C4-2B (cell line): ENCODE results near the gene VGLL1.

ENCODE experiments used
- H3K27ac ChIP-seq: fragments of 450-650 bp; 2 replicates; pipeline ENCODE4 v1.5.1; 2017
- ZFX ChIP-seq: fragments of 450-650 bp; IDR thresholded peaks from 2 replicates; pipeline ENCODE4 v1.6.1; 2017
- TF ChIP-seq, protein P1 (sequence below): fragments of 450-650 bp; conservative IDR thresholded peaks from 2 replicates; pipeline ENCODE4 v1.5.1; 2017; ENCODE audit warnings: mild to moderate bottlenecking

VGLL1 gene

GRCh38 chrX:136582624-136583023, 50.6 kb downstream of the VGLL1 start:
- no peak overlapping the region for H3K27ac ChIP-seq
- no peak for TF ChIP-seq ZFX
- TF ChIP-seq, protein P1, sequence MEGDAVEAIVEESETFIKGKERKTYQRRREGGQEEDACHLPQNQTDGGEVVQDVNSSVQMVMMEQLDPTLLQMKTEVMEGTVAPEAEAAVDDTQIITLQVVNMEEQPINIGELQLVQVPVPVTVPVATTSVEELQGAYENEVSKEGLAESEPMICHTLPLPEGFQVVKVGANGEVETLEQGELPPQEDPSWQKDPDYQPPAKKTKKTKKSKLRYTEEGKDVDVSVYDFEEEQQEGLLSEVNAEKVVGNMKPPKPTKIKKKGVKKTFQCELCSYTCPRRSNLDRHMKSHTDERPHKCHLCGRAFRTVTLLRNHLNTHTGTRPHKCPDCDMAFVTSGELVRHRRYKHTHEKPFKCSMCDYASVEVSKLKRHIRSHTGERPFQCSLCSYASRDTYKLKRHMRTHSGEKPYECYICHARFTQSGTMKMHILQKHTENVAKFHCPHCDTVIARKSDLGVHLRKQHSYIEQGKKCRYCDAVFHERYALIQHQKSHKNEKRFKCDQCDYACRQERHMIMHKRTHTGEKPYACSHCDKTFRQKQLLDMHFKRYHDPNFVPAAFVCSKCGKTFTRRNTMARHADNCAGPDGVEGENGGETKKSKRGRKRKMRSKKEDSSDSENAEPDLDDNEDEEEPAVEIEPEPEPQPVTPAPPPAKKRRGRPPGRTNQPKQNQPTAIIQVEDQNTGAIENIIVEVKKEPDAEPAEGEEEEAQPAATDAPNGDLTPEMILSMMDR: no peak

DNA sequence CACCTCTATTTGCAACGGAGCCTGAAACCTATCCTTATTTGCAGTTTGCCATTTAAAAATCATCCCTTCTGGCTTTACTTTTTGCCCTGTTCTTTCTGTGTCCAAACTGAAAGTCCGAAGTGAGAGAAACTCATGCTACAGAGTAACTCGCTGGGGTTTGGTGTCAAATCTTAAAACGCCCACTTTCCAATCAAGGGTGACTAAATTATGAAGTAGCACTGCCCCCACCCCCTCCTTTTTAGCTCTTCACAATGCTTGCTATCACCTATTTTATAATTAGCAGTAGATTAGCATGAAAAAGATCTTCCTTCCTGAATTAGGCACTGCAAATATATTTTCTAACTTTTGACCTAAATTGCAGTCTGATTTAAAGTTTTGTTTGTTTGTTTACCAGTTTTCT, 52.5 kb downstream of the VGLL1 start:
- no peak for TF ChIP-seq ZFX
- TF ChIP-seq, protein P1: no peak
- no peak overlapping the region for H3K27ac ChIP-seq

DNA sequence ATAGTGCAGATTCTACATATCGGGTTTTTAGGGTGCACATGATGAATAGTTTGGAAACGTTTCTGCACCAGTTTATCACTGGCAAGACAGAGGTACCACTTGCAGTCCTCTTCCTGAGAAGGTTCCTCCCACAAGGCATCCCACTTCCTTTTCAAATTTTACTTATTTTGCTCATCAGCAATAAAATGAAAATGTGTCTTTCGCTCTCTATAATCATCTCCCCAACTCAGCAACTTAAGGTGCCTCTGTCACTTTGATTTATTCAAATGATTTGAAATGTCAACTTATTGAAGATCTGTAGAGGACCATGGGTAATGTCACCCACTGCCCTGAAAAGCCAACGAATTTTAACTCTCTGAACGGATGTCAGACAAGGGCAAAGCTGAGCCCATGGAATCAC, 53.2 kb downstream of the VGLL1 start:
- no peak for TF ChIP-seq ZFX
- TF ChIP-seq, protein P1: no peak
- H3K27ac ChIP-seq: no peak overlapping the region

DNA sequence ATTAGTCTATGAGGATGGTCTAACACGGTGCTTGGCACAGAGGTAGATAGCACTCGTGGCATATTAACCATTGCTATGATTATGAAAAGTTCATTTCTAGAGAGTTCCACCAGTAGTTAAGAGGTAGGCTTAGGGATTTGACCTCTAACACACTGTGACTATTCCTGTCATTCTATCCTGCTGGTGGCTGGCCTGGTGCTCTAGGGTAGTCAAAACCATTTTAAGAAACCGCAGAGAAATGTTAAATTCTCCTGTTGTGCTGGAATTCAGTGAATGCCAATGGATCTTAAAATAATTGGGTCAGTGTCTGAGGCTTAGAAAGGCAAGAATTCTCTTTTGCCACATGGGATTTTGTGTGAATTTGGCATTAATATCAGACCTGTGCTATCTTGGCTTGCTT, 53.9 kb downstream of the VGLL1 start:
- TF ChIP-seq, protein P1: no peak
- no peak for TF ChIP-seq ZFX
- no peak overlapping the region for H3K27ac ChIP-seq

DNA sequence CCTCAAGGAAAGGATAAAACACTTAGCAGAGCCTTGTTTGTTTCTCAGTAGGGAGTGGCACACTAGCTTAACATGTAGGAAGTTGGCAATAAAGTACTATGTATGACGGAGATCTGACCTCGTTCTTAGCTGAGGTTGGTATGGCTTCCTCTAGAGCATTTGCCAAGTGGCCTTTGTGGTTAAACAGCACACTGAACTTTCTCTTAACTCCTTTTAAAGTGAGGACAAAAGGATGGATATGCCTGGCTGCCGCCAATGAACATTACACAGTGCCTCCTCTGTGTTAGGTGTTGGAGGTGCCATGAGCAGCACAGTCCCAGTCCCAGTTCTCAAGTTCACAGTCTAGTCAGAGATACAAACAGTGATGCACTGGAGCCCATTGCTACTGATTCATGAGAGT, 54.4 kb downstream of the VGLL1 start:
- TF ChIP-seq, protein P1: no peak
- no peak for TF ChIP-seq ZFX
- H3K27ac ChIP-seq: no peak overlapping the region

DNA sequence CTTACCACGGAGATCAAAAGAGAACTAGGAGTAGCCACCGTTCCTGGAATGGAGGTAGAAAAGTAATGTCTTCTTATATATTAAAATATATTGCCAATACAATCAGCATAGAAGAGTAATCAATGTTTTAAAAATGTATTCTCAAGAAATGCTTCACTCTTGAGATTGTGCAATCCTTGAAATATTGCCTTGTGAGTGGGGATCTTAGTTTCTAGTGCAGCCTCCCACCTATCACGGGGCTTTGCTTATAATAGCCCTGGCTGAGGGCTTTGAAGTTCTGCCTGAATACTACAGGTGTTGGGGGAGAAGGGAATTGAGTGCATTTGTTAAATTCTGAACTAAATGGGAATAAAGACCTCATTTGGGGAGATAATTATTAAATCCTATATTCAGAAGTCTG, 55.5 kb downstream of the VGLL1 start:
- no peak overlapping the region for H3K27ac ChIP-seq
- TF ChIP-seq ZFX: no peak
- TF ChIP-seq, protein P1: no peak

DNA sequence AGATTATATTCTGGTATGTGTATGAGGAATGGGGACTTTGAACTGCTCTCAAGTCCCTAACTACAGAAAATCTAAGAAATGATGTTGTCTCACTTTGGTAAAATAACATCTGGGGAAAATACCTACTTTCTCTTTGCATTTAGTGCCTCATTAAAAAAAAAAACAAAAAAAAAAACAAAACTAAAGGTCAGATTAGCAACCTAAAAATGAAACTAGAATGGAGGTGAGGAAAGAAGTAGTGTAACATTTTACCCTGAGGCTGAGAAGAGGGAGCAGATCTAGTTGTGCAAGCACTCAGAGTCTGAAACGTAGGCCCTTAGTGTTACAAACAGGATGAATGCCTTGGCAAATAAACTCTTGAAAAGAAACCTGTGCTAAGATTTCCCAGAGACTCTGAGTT, 56.0 kb downstream of the VGLL1 start:
- TF ChIP-seq, protein P1: no peak
- no peak for TF ChIP-seq ZFX
- H3K27ac ChIP-seq: no peak overlapping the region

DNA sequence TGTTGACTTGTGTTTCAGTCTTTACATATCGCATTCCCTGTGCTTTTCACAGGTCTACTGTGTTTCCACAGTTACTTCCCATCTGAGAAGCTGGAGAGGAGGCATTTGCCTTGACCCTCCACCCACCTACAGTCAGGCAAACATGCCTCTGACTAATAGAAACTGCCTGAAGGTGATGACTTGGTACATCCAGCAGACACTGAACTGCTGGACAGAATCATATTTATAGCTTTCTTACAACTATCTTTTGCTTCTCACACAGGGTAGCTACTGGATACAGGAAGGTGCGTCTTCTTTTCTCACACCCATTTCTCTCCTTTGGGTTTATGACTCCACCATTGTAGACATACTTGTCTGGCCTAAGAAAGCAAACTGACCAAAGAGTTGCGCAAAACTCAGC, 58.0 kb downstream of the VGLL1 start:
- no peak overlapping the region for H3K27ac ChIP-seq
- TF ChIP-seq, protein P1: no peak
- no peak for TF ChIP-seq ZFX
